ENCODE measurements around the gene SERINC5.
A peak's percentile ranks its signal among the peaks of the same experiment; 100 is the strongest.

Gene SERINC5

GRCh38 chr5:80194468-80194867 lies 61.4 kb downstream of the SERINC5 start:
- TF ChIP-seq CTCF (IDR thresholded peaks at IDR 0.05; ENCODE audit: low read depth, low read length, missing control alignments) = no peak
- no peak overlapping the region for H3K4me3 ChIP-seq (ENCODE audit: low read depth, low read length)
- no peak for DNase-seq (ENCODE audit: low read depth)
- in situ Hi-C loops (cut with HindIII; ENCODE audit: low sequenced_read_pairs) = no loop called here

GRCh38 chr5:80193401-80193800 lies 62.4 kb downstream of the SERINC5 start:
- no peak for TF ChIP-seq CTCF (IDR thresholded peaks at IDR 0.05; ENCODE audit: low read depth, low read length, missing control alignments)
- no peak overlapping the region for H3K4me3 ChIP-seq (ENCODE audit: low read depth, low read length)
- DNase-seq (ENCODE audit: low read depth) = peak; percentile 47
- in situ Hi-C loops (cut with HindIII; ENCODE audit: low sequenced_read_pairs) = no loop called here

- no peak overlapping the region for H3K4me3 ChIP-seq (ENCODE audit: low read depth, low read length)
- no peak for DNase-seq (ENCODE audit: low read depth)
- in situ Hi-C loops (cut with HindIII; ENCODE audit: low sequenced_read_pairs) = no loop called here
- TF ChIP-seq CTCF (IDR thresholded peaks at IDR 0.05; ENCODE audit: low read depth, low read length, missing control alignments) = no peak
These were observed 63.2 kb downstream of the SERINC5 start for GRCh38 chr5:80192507-80193241.

GRCh38 chr5:80191991-80192398 lies 63.9 kb downstream of the SERINC5 start:
- no peak for DNase-seq (ENCODE audit: low read depth)
- in situ Hi-C loops (cut with HindIII; ENCODE audit: low sequenced_read_pairs) = no loop called here
- H3K4me3 ChIP-seq (ENCODE audit: low read depth, low read length) = no peak overlapping the region
- TF ChIP-seq CTCF (IDR thresholded peaks at IDR 0.05; ENCODE audit: low read depth, low read length, missing control alignments) = no peak

GRCh38 chr5:80191397-80191796 lies 64.5 kb downstream of the SERINC5 start:
- TF ChIP-seq CTCF (IDR thresholded peaks at IDR 0.05; ENCODE audit: low read depth, low read length, missing control alignments) = no peak
- in situ Hi-C loops (cut with HindIII; ENCODE audit: low sequenced_read_pairs) = no loop called here
- no peak overlapping the region for H3K4me3 ChIP-seq (ENCODE audit: low read depth, low read length)
- no peak for DNase-seq (ENCODE audit: low read depth)

- H3K4me3 ChIP-seq (ENCODE audit: low read depth, low read length) = no peak overlapping the region
- no peak for TF ChIP-seq CTCF (IDR thresholded peaks at IDR 0.05; ENCODE audit: low read depth, low read length, missing control alignments)
- no peak for DNase-seq (ENCODE audit: low read depth)
- in situ Hi-C loops (cut with HindIII; ENCODE audit: low sequenced_read_pairs) = no loop called here
These were observed 64.9 kb downstream of the SERINC5 start for GRCh38 chr5:80190960-80191359.

All from astrocyte of the cerebellum (primary cell).